ENCODE data around the gene EML4.

GRCh38 chr2:42185220-42185921 is 16.2 kb downstream of the EML4 start:
- no peak for TF ChIP-seq GATA2 (IDR thresholded peaks at IDR 0.05; ENCODE audit: low read depth, low read length)
- TF ChIP-seq GATA3 (IDR thresholded peaks at IDR 0.05; ENCODE audit: low read depth, low read length) = no peak

Data from SH-SY5Y (cell line).